LNCaP clone FGC (cell line): ENCODE data around the gene SLC44A2.

Source experiments
- DNase-seq: peaks from one replicate; pipeline ENCODE4 v3.0.0-alpha.2; 2011; ENCODE audit warnings: low read depth
- H3K4me3 ChIP-seq: 2 replicates; pipeline ENCODE4 v1.5.1; 2011; ENCODE audit warnings: mild to moderate bottlenecking, low read depth, low read length, control low read depth
- TF ChIP-seq, protein P1 (sequence below): IDR thresholded peaks from 2 replicates; pipeline ENCODE4 v1.5.1; 2012; ENCODE audit warnings: mild to moderate bottlenecking; ENCODE audit not compliant: control insufficient read depth, insufficient read depth; ENCODE audit errors: extremely low read depth

Gene SLC44A2

DNA sequence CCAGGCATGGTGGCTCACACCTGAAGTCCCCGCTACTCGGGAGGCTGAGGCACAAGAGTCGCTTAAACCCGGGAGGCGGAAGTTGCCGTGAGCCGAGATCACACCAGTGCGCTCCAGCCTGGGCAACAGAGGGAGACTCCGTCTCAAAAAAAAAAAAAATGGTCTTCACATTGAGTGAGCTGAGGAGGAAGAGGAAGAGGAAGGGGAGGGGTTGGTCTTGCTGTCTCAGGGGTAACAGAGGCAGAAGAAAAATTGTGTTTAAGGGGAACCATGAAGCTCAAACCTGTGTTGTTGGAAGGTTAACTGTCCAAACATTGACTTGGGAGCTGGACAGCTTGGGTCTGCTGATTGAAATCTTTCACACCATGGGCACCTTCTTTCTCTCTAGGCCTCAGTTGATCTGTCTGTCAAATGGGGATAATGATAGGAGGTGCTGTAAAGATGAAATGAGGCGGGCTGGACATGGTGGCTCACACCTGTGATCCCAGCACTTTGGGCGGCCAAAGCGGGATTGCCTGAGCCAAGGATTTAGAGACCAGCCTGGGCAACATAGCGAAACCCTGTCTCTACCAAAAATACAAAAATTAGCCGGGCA is 9.8 kb upstream of the SLC44A2 start:
- TF ChIP-seq, protein P1, sequence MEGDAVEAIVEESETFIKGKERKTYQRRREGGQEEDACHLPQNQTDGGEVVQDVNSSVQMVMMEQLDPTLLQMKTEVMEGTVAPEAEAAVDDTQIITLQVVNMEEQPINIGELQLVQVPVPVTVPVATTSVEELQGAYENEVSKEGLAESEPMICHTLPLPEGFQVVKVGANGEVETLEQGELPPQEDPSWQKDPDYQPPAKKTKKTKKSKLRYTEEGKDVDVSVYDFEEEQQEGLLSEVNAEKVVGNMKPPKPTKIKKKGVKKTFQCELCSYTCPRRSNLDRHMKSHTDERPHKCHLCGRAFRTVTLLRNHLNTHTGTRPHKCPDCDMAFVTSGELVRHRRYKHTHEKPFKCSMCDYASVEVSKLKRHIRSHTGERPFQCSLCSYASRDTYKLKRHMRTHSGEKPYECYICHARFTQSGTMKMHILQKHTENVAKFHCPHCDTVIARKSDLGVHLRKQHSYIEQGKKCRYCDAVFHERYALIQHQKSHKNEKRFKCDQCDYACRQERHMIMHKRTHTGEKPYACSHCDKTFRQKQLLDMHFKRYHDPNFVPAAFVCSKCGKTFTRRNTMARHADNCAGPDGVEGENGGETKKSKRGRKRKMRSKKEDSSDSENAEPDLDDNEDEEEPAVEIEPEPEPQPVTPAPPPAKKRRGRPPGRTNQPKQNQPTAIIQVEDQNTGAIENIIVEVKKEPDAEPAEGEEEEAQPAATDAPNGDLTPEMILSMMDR: no peak
- DNase-seq: no peak
- H3K4me3 ChIP-seq: no peak overlapping the region

DNA sequence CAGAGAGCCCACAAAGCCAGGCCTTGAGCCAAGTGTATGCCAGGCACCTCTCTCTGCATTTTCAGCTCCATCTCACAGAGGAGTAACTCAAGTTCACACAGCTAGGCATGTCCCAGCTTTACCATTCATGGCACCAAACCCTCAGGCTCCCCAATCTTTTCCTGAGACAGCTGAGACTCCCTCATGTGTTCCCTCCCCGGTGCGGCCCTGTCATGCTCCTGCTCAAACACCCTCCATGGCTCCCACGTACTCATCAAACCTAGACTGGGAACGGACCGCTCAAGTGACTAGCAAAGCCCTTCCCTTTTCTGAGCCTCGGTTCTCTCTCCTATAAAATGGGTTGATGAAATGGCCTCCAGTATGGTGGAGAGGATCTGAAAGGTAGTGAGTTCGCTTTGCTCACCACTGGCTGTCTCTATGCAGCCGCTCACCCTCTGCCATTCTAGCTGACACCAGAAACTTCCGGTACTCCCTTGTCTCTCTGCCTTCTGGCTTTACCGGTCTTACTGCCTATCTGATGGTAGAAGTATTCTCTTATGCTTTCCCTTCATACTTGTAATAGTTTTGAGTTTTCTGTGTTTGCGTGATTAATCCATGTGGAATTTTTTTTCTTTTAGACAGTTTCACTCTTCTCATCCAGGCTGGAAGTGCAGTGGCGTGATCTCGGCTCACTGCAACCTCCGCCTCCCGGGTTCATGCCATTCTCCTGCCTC is 7.8 kb upstream of the SLC44A2 start:
- H3K4me3 ChIP-seq: no peak overlapping the region
- TF ChIP-seq, protein P1: no peak
- DNase-seq: no peak

DNA sequence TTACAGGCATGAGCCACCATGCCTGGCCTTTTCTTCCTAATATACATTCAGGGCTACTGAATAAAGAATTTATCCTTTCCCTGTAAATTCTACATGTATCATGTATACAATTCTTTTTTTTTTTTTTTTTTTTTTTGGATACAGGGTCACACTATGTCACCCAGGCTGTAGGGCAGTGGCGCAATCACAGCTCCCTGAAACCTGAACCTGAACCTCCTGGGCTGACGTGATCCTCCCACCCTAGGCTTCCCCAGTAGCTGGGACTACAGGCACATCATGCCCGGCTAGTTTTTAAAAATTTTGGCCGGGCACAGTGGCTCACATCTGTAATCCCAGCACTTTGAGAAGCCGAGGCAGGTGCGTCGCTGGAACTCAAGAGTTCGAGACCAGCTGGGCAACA is 6.5 kb upstream of the SLC44A2 start:
- no peak overlapping the region for H3K4me3 ChIP-seq
- TF ChIP-seq, protein P1: no peak
- DNase-seq: no peak

DNA sequence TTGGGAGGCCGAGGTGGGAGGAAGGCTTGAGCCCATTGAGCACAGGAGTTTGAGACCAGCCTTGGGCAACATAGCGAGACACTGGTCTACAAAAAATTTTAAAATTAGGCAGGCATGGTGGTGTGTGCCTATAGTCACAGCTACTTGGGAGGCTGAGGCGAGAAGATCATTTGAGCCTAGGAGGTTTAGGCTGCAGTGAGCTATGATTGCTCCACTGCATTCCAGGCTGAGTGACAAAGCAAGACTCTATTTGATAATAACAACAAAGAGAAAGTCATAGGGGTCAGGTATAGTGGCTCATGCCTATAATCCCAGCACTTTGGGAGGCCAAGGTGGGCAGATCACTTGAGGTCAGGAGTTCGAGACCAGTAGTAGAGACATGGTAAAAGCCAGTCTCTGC is 4.6 kb upstream of the SLC44A2 start:
- TF ChIP-seq, protein P1: no peak
- DNase-seq: no peak
- no peak overlapping the region for H3K4me3 ChIP-seq

DNA sequence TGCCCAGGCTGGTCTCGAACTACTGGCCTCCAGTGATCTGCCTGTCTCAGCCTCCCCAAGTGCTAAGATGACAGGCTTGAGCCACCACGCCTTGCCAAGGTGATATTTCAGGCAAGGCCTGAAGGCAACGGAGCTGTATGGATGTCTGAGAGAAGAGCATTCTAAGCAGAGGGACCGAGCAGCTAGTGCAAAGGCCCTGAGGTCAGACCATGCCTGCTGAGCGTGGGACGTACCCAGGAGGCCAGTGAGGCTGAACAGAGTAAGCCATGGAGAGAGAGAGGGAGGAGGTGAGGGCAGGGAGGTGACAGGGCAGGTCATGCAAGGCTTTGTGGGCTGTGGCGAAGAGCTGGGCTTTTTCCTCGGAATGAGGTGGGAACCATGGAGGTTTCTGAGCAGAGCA is 3.4 kb upstream of the SLC44A2 start:
- TF ChIP-seq, protein P1: no peak
- no peak for DNase-seq

DNA sequence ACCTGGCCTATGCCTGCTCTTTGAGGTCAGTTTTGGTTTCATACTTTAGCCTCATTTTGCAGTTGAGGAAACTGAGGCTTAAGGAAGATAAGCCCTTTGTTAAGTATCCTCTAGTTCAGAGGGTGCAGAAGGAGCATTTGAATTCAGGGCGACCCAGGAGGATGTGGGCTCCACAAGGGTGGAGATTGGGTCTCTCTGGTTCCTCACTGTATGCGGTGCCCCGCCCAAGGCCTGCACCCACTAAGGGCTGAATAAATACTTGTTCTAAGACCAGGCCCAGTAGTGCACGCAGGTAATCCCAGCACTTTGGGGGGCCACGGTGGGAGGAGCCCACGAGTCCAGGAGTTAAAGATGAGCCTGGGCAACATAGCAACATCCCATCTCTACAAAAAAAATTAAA is 768 bp upstream of the SLC44A2 start:
- peak overlapping the region; percentile 91 for H3K4me3 ChIP-seq
- DNase-seq: no peak
- TF ChIP-seq, protein P1: no peak

More for the DNA sequence above, 3.4 kb upstream of the SLC44A2 start:
- H3K4me3 ChIP-seq: no peak overlapping the region

DNA sequence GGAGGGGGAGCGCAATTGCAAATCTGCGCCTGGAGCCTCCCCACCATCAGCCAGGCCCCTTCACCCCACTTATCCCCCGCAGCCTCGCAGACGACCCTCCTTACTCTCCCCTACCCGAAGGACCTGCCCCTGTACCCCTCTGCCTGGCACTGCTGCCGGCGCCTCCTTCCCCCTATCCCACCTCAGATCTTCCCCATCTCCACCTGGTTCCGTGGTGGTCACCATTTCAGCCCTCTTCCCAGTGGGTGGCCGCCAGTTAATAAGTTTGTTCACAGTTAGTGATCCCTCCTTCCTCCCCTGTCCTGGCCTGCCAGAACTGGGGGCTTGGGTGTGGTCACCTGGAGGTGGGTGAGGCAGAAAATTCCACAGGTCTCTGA is 397 bp downstream of the SLC44A2 start:
- DNase-seq: no peak
- peak overlapping the region; percentile 91 for H3K4me3 ChIP-seq
- TF ChIP-seq, protein P1: no peak
